GM21619 (cell line): Measurements from ENCODE around the gene SMTNL2.
"Not testable (repeated sequence)": the region's sequence is repeated elsewhere in the genome, so short reads cannot be mapped to it uniquely, and the experiment has no call there.

Source experiments
- ATAC-seq: cut with Tn5 transposase; IDR thresholded peaks from one replicate; pipeline ENCODE4 v1.9.1; 2021; ENCODE audit not compliant: unreplicated experiment

Gene SMTNL2

DNA sequence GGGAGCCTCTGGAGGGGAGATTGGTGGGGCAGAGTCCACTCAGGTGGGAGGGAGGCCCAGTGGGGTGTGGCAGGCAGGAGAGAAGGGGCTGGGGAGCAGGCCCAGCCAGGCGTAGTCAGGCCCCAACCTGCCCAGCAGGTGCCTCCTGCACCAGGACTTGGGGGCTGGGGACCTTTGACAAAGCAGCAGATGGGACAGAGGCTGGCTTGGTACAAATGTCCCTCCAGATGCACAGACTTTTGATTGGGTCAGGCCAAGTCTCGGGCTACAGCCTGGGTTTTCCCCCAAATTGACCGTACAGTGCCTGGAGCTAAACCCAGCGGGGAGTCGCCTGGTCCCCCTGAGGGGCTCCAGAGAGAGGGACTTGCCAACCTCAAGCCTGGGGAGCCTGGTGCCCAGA is 24.4 kb upstream of the SMTNL2 start:
- ATAC-seq, result no peak

DNA sequence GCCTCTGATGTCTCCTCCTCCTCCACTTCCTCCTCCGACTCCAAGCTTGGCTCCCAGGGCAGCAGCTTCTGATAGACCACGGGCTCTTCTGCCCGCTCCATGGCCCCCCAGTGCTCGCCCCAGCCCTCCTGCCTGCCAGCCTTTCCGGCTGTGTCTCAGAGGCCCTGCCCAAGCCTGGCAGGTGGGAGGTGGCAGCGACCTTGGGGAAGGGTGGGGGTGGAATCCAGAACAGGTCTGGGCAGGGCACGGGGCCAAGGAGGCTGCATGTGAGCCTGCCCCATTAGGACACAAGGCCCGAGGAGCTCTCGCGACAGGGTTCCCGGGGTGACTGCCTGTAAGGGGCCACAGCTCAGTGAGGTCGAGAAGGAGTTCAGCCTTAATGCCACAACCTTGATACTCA is 23.9 kb upstream of the SMTNL2 start, which contains the start of gene GGT6:
Gene GGT6, minus strand, starts transcription at position 157 of the 400 bp plus-strand sequence. Its CDS starts 56 bp downstream, at position 101.
- ATAC-seq, result no peak

DNA sequence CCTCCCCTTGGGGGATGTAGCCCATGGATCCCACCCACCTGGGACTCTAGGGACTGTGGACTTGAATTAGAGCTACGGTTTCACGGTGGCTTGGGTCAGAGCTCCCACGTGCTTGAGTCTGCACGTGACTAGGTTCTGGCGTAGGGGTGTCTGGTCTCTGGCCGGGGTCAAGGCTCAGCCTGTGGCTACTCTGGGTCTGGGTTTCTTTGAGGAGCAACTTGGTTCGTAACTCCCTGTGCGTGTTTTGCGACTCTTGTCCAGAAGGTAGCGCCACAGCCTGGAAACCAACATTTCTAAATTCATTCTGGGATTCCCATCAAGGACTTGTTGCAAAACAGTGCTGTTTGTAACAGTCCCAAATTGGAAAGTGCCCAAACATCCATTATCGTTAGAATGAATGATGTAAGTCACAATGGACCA is 23.5 kb upstream of the SMTNL2 start:
- ATAC-seq, result no peak

DNA sequence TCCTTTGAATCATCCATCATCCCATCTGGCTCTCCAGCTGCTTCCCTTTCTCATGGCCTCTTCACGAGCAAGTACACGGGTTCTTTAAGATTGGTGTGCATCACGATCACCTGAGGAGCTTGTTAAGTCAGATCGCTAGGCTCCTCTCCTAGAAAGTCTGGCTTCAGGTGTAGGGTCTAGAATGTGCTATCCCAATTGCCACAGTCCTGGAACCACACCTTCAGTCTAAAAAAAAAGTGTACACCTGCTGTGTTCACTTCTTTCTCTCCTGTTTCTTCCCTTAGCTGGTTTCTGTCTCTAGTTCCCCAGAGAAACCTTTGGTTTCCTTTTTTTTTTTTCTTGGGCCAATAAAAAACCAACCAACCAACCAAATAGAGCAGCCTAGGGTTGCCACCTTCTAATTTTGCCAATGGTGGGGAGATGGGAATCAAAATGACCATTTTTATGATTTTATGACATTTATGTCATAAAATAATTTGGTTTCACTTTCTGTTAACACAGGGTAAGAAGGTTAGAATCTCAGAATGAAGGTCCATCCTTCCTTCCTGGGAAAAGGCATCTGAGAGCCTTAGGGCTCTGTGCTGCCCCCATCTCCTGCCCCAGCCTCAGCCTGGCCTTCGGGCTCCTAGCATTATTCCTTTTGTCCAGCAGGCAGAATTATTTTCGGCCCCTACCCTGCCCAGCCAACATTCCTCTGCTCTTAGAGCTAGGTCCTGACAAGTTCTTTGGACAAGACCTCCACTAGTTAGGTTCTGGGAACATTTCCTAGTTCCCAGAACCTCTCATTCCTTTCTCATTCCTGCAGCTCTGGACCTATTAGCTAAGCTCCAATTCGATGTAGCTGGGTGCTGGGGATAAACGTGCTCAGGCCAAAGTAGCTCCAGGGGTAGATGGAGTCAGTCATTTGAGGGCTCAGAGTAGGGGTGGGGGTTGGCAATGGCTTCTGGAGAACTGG is 22.0 kb upstream of the SMTNL2 start:
- ATAC-seq, result no peak

DNA sequence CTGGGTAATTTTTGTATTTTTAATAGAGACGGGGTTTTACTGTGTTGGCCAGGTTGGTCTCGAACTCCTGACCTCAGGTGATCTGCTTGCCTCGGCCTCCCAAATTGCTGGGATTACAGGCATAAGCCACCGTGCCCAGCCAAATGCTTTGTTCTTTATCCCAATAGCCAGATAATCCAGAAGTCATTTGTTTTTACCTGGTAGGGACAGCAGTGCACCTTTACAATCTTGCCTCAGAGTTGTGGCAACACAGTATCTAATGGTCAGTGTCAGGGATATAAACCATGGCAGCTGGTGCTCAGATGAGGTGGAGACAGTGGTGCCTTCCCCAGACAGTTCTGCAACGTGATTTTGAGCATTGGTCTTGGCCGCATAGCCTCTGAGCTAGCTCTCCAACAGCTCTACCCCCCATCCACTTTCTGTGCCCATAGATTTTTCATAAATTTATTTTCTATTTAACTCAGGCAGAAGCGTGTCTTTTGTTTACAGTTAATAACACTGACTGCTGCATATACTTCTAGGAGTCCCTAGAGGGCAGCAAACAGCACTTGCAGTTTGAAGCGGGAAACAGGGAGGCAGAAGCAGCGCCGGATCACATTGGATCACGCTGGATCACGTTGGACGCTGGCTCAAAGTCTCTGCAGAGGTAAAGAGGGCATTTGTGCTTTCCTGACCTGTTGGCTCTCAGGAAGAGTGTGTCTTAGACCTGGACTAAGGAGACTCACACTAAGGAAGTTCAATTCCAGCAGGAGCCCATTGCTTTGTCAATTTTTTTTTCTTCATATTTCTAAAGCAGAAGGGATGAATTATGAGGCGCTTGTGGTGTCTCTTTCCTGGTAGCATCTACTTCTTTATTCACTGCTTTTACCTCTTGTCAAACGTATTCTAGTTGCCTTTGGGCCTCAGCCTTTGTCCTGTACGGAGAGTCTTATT is 18.9 kb upstream of the SMTNL2 start:
- no peak for ATAC-seq

DNA sequence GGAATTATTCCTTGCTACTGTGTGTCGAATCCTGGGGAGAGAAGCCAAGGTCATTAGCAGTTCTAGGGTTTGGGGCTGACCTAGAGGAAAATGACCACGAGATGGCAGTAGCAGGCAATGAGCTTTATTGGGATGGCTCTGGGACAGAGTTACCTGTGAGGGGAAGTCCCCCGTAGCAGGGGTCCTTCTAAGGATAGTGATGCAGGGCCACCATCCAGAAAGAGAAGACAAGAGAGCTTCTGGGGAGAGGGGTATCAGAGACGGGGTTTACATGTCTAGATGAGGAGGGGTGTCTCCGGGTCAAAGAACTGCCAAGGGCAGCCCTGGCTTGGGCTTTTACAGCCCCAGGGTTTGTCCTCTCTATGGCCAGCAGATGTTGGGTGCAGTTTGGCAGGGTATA is 17.5 kb upstream of the SMTNL2 start:
- no peak for ATAC-seq

DNA sequence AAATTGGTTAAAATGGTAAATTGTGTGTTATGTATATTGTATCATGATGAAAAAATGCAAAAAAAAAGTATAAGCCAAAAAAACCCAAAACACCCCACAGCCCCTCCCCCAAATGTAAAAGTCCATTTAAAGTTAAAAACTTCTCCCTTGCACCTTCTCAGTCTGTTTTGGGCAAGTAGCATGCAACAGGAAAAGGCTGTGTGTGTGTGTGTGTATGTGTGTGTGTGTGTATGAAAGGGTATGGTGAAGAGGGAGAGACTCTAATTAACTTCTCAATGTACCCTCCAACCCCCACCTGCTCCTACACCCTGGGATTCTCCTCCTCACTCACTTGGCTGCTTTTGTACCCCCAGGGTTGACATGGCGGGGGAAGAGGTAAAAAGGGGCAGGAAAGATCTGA is 14.7 kb upstream of the SMTNL2 start:
- no peak for ATAC-seq

DNA sequence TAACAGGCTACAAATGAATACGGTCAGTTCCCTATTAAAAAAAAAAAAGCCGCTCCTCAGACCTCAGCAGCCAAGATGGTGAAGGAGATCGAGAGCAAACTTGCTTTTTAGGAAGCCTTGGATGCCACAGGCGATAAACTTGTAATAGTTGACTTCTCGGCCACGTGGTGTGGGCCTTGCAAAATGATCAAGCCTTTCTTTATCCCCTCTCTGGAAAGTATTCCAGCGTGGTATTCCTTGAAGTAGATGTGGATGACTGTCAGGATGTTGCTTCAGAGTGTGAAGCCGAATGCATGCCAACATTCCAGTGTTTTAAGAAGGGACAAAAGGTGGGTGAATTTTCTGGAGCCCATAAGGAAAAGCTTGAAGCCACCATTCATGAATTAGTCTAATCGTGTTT is 12.2 kb upstream of the SMTNL2 start:
- ATAC-seq, result no peak

DNA sequence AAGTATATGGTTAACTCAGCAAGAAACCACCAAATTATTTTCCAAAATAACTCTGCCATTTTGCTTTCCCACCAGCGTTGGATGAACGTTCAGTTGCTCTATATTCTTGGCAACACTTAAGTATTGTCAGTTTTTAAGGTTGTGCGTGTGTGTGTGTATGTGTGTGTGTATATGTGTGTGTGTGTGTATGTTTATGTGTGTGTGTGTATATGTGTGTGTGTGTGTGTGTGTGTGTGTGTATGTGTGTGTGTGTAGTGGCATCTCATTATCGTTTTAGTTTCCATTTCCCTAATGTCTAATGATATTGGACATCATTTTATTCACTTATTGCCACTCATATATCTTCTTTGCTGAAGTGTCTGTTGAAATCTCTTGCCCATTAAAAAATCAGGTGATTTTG is 11.2 kb upstream of the SMTNL2 start:
- no peak for ATAC-seq

DNA sequence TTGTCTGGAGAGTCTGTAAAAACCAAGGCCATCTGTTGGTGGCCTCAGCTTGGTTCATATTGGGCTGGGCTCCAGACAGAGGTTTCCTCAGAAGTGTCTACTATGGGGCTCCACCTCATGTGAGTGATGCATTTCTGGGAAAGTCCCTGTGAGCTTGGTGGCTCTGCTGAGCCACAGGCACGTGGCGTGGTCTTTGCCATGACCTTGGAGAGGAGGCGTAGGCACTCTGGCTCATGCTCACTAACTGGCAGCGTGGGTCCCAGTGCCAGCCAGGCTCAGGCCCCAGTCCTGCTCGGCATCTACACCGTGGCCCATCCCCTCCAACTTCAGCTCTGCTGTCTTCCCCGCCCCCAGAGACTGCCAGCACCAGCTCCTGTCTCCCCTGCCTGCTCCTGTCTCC is 10.7 kb upstream of the SMTNL2 start:
- no peak for ATAC-seq

DNA sequence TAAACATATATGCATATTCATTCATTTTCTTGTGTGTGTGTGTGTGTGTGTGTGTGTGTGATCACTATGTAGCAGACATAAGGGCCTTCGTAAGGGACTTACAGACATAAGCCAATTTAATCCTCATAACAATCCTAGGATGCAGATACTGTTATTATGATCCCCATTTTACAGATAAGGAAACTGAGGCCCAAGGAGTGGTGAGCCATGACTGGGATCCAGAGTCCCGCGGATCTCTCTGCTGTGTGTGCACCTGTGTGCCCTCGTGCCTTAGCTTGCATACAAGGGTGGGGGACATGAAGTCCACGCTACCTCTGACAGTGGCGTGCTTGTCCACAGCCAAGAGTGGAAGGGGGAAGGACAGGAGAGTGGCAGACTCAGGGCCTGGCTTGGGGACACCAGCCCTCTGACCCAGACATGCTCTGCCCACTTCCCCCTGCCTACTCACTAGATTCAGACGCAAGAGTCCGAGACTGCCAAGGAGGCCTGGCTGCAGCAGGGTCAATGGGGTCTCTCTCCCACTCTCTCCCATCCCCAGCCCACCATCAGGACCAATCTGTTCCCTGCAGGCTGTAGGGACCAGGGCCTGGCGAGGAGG is 9.8 kb upstream of the SMTNL2 start:
- ATAC-seq, result no peak

DNA sequence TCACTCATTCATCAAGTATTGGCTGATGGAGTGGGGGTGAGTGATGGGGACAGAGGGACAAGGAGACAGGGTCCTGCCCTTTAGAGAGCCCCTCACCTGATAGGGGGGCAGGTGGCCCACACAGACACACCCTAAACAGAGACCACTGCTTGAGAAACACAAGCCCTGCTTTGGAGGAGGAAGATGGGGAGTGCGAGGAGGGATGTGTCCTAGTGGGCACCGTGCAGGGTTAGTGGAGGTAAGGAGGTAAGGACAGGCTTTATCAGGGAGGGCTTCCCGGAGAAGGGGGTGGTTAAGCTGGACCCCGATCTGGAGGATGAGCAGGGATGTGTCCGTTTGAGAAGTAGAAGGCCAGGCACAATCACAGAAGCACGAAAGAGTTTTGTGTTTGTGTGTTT is 8.2 kb upstream of the SMTNL2 start:
- no peak for ATAC-seq

DNA sequence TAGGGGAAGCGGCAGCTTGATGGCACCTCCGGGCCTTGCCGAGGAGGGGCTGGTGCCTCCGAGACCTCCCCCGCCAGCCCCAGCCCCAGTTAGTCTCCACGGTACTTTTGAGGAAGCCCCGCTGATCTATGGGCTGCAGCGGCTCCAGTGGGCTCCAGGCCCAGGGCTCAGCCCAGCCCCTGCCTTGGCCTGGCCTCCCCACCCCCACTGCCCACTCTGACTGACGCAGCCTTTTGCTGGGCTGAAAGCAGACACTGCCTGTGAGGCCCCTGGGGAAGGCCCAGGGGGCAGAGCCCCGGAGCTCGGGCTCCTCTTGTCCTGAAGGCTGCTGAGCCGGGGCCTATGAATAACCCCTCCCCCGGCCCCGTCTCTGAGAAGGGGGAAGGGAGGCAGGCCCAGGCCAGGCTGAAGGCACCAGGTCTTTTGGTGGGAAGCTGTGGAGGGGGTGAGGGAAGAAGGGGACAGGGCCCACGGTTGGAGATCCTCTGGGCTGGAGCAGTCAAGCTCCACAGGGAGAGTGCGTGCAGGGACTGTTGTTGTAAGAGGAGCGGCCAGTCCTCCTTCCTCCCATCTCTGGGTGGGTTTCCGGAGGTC is 7.5 kb upstream of the SMTNL2 start:
- no peak for ATAC-seq

DNA sequence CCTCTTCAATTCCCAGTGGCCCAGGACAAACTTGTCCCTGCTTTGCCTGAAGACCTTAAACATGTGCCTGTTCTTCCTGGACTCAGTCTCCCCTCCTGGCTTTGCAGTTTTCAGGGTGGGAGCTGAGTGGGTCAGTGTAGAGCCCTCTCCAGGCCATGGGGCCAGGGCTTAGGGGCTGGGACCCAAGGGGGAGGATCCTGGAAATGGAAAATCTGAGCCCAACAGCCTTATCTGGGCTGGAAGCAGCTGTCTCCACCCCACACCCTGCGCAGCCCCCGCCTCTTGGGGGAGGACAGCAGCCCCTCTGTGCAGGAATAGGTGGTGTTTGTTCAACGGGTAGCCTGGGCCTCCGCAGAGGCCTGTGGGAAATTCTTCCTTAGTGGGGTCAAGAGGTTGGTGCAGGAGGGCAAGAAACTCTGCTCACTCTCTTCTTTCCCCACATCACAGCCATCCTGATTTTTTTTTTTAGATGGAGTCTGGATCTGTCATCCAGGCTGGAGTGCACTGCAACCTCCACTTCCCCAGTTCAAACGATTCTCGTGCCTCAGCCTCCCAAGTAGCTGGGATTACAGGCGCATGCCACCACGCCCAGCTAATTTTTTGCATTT is 6.8 kb upstream of the SMTNL2 start:
- ATAC-seq, result no peak

DNA sequence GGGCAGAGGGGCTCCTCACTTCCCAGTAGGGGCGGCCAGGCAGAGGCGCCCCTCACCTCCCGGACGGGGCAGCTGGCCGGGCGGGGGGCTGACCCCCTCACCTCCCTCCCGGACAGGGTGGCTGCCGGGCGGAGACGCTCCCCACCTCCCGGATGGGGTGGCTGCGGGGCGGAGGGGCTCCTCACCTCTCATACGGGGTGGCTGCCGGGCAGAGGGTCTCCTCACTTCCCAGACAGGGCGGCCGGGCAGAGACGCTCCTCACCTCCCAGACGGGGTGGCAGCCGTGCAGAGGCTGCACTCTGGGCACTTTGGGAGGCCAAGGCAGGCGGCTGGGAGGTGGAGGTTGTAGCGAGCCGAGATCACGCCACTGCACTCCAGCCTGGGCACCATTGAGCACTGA is 6.0 kb upstream of the SMTNL2 start:
- not testable (repeated sequence) for ATAC-seq

DNA sequence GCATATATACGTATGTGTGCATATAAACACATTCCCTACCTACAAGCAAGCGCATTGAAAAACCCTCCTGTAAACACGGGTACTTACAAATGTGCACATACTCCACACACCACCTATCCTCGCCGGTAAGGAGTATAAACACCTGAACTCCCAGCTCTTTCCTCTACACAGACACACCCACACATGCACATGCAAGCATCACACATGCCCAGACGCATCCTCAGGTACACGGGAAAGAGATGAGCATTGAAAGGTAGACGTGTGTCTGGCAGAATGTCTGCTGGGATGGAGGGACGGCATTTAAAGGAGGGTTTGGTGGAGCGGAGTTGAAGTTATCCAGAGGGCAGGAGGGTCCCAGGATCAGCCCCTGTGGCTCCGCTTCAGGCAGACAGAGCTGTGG is 4.7 kb upstream of the SMTNL2 start:
- no peak for ATAC-seq

DNA sequence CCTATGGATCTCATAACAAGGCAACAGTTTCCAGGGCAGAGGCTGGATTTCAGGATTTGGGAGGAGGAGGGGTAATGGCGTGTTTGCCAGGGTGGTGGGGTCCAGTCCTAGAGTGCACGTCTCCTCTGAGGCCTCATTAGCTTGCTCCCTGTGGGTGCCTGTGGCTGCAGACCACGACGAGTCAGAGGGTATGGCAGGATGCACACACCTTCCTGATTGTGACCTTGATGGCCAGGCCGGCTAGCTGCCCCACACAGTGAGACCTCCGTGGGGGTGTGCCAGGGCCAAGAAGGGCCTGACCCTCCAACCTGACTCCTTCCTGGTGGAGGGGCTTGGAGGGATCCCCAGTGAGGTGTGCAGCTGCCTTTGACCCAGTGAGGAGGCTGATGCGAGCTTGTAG is 4.0 kb upstream of the SMTNL2 start:
- ATAC-seq, result no peak

DNA sequence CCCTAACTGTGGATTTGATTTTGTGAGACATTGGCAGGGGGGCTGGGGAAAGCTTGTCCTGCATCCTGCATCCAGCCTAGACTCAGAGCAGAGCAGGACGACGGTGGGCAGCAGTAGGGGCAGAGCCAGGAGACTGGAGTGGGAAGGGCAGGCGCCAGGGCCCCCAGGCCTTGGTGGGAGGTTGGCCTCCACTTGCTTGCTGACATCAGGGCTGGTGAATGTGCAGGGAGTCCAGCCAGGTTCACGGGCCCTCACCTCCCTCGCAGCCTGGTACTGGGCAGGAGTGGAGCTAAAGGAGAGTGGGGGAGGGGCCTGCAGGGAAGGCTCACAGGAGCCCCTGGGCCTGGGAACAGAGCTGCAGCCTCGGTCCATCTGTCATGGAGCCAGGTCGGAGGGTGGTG is 2.2 kb upstream of the SMTNL2 start:
- ATAC-seq, result no peak

DNA sequence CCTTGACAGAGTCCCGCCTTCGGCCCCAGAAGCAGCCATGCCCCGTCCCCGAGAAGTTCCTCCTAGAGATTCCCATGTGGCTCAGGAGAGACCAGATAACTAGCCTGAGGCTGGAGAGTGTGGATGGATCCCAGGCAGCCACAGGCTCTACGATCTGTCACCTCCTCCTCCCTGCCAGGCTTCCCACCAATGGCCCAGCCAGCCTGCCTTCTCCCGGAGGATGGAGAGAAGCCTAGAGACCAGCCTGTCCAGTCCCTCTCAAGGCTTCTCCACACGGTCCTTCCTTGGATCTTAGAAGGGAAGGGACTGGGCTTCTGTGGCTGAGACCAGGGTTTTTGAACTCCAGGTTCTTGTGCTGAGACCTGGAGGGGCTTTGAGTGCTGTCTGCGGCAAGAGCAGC is 1.6 kb upstream of the SMTNL2 start:
- ATAC-seq, result no peak

DNA sequence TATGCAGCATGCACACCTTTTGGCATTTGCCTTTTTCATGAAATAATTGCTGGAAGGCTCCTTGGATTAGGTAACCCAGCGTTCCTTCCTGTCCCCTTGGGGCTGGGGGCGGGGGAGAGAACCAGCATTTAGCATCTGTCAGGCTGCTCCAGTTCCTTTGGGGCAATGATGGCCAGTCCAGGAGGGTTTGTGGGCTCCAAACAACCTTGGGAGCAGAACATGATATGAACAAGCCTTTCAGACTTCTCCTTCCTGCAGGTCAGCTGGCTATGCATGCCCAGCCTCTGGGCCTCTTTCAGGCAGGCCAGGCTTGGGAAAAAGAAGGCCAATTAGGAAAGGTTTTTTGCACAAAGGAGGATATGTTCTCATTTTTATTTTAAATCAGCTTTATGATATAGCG is 1.1 kb upstream of the SMTNL2 start:
- ATAC-seq, result no peak

DNA sequence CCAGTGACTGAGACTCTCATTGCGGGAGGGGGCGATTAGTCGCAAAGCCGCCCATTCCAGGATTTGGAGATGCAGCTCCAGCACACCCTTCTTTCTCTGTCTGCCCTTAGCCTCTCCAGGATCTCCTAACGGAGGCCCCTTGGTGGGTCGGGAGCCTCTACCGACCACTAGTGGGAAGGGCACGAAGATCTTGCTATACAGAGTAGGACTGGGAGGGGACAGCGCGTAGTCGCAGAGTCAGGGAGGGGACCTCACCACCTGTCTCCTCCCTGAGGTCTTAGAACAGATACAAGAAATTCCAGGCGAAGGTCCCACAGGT is 588 bp upstream of the SMTNL2 start:
- ATAC-seq, result no peak
